ENCODE data around the gene ST3GAL6.

The ST3GAL6 gene

GRCh38 chr3:98759629-98760028 lies 3.5 kb upstream of the ST3GAL6 start:
- Histone ChIP-seq H3F3A (ENCODE audit: control insufficient read depth, insufficient read depth) (peaks cover 22% of the 10 kb centered on the region), H3K9me3 (ENCODE audit: control insufficient read depth, insufficient read depth, low read length) (no peaks in the 10 kb centered on the region), H3K36me3 (ENCODE audit: control insufficient read depth, low read length) (no peaks in the 10 kb centered on the region), H3K27ac (ENCODE audit: low read depth, low read length) (no peak overlapping the region), H3K79me2 (ENCODE audit: control insufficient read depth, low read length) (peaks cover 16% of the 10 kb centered on the region), H3K9me2 (replicated peaks; ENCODE audit: control insufficient read depth, low read length) (no peaks in the 10 kb centered on the region), H3K4me1 (ENCODE audit: control insufficient read depth, low read length) (peaks cover 79% of the 10 kb centered on the region), H4K20me1 (ENCODE audit: control insufficient read depth, insufficient read depth, low read depth, low read length) (no peaks in the 10 kb centered on the region), H3K4me2 (ENCODE audit: low read length) (no peak overlapping the region), H3K4me3 (ENCODE audit: low read length) (no peak overlapping the region), H3K27me3 (ENCODE audit: control insufficient read depth, low read length) (no peaks in the 10 kb centered on the region)
- TF ChIP-seq CTCF (IDR thresholded peaks at IDR 0.05; ENCODE audit: low read depth, low read length, poor library complexity, severe bottlenecking) (no peak), EZH2phosphoT487 (IDR thresholded peaks at IDR 0.05; ENCODE audit: borderline replicate concordance, low read length) (no peak)

DNA sequence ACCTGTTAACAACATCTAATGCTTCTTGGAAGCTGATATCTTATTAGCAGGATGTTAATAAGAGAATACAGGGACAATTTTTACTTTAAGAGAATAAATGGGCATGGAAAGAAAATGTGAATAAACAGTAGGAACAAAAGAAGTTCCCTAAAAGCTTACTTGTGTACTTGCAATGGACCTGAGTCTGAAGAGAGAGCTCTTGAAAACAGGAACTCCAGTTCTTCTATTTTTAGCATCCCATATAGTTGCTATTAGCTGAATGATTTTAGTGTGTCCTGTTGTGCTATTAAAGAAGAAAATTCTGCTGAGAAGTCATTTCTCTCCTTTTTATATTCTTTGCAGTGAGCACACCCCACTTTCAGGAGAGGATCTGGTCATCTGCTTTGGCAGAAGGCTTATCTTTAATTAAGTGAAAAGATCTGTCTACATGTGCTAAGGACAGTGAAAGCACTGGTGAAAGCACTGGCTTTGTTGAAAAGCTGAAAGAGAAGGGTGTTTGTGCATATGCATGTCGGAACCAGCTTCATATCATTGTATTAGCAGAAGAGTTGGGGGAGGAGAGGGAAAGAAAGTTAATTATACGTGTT lies 1.4 kb upstream of the ST3GAL6 start:
- H3K4me3 ChIP-seq (ENCODE audit: low read length), result peak overlapping the region; percentile 58
- no peaks in the 10 kb centered on the region for H3K27me3 ChIP-seq (ENCODE audit: control insufficient read depth, low read length)
- H3K4me1 ChIP-seq (ENCODE audit: control insufficient read depth, low read length), result peaks cover 84% of the 10 kb centered on the region

DNA sequence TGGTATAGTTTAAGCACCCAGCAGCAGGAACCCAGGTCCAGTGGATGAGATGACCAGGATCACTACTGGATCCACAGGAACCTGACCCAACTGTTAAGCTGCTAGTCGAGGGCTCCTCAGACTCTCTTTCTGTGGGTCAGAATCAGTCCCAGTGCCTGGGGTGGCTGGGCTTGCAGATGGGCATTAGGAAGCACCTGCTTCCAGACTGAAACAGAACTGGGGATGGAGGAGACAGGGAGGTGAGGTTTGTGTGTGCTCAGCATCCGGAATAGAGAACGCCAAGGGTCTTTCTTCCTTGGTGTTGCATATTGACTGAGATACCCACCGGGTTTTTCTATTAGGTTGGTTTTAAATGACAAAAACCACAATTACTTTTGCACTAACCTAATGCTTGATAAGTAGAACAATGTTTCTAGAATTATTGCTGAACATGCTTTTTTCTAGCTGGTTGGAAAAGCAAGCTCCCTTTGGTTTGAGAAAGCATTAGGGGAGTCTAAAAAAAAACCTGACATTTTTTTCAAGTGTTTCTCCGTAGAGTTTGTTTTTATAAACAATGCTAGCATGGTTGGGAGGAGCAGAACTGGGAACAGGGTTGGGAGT lies 779 bp downstream of the ST3GAL6 start:
- peaks cover 35% of the 10 kb centered on the region for H3K79me2 ChIP-seq (ENCODE audit: control insufficient read depth, low read length)

More for the DNA sequence above, 1.4 kb upstream of the ST3GAL6 start:
- H3K9me3 ChIP-seq (ENCODE audit: control insufficient read depth, insufficient read depth, low read length), result no peaks in the 10 kb centered on the region
- H3K9me2 ChIP-seq (replicated peaks; ENCODE audit: control insufficient read depth, low read length), result no peaks in the 10 kb centered on the region
- no peaks in the 10 kb centered on the region for H4K20me1 ChIP-seq (ENCODE audit: control insufficient read depth, insufficient read depth, low read depth, low read length)
- H3K36me3 ChIP-seq (ENCODE audit: control insufficient read depth, low read length), result peaks cover 1% of the 10 kb centered on the region
- peak overlapping the region; percentile 93 for H3K27ac ChIP-seq (ENCODE audit: low read depth, low read length)
- H3F3A ChIP-seq (ENCODE audit: control insufficient read depth, insufficient read depth), result peaks cover 22% of the 10 kb centered on the region
- peaks cover 33% of the 10 kb centered on the region for H3K79me2 ChIP-seq (ENCODE audit: control insufficient read depth, low read length)
- TF ChIP-seq CTCF (IDR thresholded peaks at IDR 0.05; ENCODE audit: low read depth, low read length, poor library complexity, severe bottlenecking) (no peak), EZH2phosphoT487 (IDR thresholded peaks at IDR 0.05; ENCODE audit: borderline replicate concordance, low read length) (no peak)
- peak overlapping the region; percentile 94 for H3K4me2 ChIP-seq (ENCODE audit: low read length)

More for the DNA sequence above, 779 bp downstream of the ST3GAL6 start:
- TF ChIP-seq CTCF (IDR thresholded peaks at IDR 0.05; ENCODE audit: low read depth, low read length, poor library complexity, severe bottlenecking) (no peak), EZH2phosphoT487 (IDR thresholded peaks at IDR 0.05; ENCODE audit: borderline replicate concordance, low read length) (no peak)
- H3K4me1 ChIP-seq (ENCODE audit: control insufficient read depth, low read length), result peaks cover 83% of the 10 kb centered on the region
- H4K20me1 ChIP-seq (ENCODE audit: control insufficient read depth, insufficient read depth, low read depth, low read length), result no peaks in the 10 kb centered on the region
- H3F3A ChIP-seq (ENCODE audit: control insufficient read depth, insufficient read depth), result peaks cover 22% of the 10 kb centered on the region
- peak overlapping the region; percentile 94 for H3K4me2 ChIP-seq (ENCODE audit: low read length)
- peaks cover 14% of the 10 kb centered on the region for H3K36me3 ChIP-seq (ENCODE audit: control insufficient read depth, low read length)
- H3K27me3 ChIP-seq (ENCODE audit: control insufficient read depth, low read length), result no peaks in the 10 kb centered on the region
- peak overlapping the region; percentile 76 for H3K4me3 ChIP-seq (ENCODE audit: low read length)
- H3K27ac ChIP-seq (ENCODE audit: low read depth, low read length), result peak overlapping the region; percentile 93
- no peaks in the 10 kb centered on the region for H3K9me2 ChIP-seq (replicated peaks; ENCODE audit: control insufficient read depth, low read length)
- no peaks in the 10 kb centered on the region for H3K9me3 ChIP-seq (ENCODE audit: control insufficient read depth, insufficient read depth, low read length)

All from DOHH2 (cell line).